Renal cortical epithelial cell (primary cell): ENCODE results near the gene GPR61. TPM values are rescaled to one million over a fixed set of nuclear protein-coding genes. Genes with fewer than 3 reads are reported as not detected.
A peak's percentile ranks its signal among the peaks of the same experiment; 100 is the strongest.

Experiments
- DNase-seq: peaks from one replicate; pipeline ENCODE4 v3.0.0-alpha.2; 2011; ENCODE audit warnings: low read depth
- total RNA-seq: library from RNA; depleted of rRNA; stranded (reverse); fragments of >200 nt; gene quantifications from 2 replicates; pipeline ENCODE4 v1.2.3, GENCODE V29; 2014

Gene GPR61
- total RNA-seq, 1 donor from 2014 or later, result 0.15 TPM

- no peak for DNase-seq
Observed at GRCh38 chr1:109508873-109509175, 30.8 kb upstream of the GPR61 start.

DNA sequence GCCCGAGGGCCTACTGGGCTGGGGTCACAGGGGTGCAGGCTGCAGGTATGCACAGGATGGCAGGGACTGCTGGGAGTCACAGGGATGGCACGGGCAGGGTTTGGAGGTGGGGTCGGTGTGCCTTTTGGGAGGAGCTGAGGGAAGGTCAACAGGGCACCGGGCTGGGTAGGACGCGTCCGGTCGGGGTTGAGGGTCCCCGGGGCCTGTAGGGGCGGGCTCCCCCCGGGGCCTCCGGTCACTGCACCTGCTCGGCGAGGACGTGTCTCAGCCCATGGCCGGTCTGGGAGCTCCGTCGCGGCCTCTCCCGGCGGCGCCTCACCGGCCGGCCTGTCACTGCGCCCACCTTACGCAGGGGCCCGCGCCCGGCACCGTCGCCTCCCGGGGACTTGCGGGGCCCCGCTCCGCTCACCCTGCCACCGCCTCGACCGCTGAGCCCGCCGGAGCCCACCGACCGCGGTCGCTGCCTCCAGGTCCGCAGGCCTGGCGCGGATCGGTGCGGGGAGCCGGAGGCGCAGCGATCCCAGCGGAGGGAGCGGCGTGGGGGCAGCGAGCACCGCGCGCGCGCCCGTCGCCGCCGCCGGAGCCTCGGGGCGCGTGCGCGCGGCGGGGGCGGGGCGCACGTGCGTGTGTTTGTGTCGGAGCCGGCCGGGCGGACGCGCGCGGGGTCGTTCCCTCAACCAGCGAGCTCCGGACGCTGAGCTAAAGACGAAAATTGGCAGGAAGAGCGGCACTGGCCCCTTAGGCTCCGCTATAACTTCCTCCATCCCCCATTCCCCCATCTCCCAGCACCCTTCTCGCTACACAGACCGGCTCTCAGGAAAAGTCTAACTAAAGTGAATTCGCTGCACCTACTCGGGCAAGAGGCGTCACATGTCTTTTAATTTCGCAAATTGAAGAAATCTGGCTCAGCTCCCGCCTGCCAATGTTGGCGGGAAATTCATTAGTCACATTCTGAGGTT is 30.2 kb upstream of the GPR61 start, which contains the start of gene AMIGO1:
AMIGO1 (minus strand) TSS at position 552 of the 959 bp plus-strand sequence. CDS start 815 bp downstream, outside the sequence.
- peak; percentile 21 for DNase-seq

DNA sequence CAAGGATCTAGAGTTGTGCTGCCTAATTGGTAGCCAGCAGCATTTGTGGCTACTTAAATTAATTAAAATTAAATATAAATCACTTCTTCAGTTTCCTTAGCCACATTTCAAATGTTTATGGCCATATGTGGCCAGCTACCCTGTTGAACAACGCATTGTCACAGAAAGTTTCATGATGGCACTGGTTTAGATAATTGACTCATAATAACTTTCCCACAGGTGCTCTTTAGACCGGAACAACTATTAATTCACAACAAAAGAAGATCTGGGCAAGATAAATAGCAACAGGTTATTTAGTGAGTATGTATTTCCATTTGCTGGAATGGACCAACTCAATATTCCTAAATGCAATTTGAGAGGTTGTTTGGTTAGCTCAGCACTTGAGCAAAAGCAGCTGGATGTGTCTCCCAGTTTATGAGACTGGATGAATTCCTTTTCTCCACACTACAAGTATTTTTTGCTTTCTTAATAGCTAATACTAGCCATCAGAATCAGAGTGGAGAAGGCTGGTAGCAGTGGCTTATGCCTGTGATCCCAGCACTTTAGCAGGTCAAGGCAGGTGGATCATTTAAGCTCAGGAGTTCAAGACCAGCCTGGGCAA is 26.5 kb upstream of the GPR61 start:
- no peak for DNase-seq

DNA sequence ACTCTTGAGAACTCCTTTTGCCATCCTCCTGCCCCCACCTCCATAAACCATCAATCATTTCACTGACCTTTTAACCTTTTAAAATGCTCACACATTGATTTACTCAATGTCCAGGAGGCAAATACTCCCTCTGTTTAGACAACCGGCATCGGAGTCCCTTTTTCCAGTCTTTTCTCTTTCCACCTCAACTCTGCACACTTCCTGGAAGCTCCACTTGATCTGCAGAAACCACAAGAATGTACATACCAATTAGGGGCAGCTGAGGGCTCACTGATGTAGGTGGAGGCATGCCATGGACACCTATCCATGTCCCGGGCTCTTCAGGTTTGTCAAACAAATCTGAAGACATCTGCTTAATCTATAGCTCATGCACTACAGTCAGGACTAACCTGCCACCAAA is 24.8 kb upstream of the GPR61 start:
- peak; percentile 38 for DNase-seq

DNA sequence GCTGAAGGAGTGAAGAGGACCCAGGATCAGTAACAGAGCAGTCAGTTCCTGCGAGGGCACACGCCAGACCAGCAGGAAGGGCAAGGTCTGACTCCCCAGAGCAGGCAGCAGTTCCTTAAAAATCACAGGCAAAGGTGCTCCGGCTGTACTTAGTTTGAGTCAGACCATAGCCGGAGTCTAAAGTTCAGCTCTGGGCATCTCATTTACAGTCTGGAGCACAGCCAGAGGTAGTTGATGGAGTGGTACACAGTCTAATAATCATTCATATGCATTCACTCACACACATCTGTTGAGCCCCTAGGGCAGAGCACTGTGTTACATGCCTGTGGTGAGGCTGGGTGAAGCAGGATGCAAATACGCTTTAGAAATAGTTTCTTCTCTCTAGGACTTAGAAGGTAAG is 22.8 kb upstream of the GPR61 start:
- DNase-seq, result peak; percentile 91

DNA sequence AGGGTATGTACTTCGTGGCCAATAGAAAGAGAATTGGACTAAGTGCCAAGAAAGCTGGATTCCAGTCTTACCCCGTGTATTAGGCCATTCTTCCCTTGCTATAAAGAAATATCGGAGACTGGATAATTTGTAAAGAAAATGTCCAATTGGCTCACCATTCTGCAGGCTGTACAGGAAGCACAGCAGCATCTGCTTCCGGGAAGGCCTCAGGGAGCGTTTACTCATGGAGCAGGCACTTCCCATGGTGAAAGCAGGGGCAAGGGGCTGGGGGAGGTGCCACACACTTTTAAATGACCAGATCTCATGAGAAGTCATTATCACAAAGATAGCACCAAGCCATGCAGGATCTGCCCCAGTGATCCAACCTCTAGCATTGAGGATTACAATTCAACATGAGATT is 22.3 kb upstream of the GPR61 start:
- DNase-seq, result no peak

DNA sequence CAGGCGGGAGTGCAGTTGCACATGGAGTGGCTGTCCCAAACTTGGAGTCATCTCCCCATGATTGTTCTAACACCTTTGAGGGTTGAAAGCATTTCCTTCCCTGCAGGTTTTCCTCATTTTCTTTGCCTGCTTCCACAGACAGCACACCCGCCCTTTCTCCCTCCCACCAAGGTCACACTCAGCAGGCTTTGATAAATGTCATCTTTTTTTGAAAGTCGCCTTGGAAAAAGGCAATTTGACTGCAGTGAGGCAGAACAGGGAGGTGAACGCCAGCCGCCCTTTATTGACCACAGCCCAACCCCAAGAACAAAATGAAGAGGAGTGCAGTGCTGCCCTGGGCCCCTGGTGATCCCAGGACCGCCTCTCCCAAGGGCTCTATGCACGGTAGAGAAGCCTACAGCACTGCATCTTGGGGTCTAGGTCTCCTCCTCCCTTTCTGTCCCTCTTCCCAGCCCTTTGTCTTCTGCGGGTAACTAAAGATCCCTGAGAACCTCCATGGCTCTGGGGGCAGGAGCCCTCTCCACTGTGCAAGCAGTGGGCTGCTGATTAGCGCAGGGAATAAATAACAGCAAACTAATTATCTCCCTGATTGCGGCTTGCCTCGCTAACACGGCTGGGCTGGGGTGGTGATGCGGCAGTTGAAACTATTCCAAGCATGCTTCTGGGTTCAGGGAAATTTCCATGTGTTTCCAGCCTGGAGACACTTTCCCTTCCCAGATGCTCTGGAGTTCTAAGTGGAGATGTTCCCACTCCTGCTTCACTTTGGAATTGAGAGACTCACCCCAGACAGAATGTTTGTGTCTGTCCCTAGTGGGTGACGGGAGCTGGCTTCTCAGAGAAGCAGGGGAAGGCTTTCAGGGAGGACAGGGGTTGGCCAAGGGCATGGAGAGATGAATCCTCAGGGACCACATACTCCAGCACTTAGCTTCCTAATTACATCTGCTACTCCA is 18.4 kb upstream of the GPR61 start:
- DNase-seq, result no peak

GRCh38 chr1:109522026-109522425 is 17.6 kb upstream of the GPR61 start:
- no peak for DNase-seq

- DNase-seq, result no peak
Observed at GRCh38 chr1:109523706-109524105, 16.0 kb upstream of the GPR61 start.

- no peak for DNase-seq
Observed at GRCh38 chr1:109527098-109527811, 12.4 kb upstream of the GPR61 start.

- no peak for DNase-seq
Observed at GRCh38 chr1:109527846-109528695, 11.6 kb upstream of the GPR61 start.

- no peak for DNase-seq
Observed at GRCh38 chr1:109528712-109529111, 11.0 kb upstream of the GPR61 start.

DNA sequence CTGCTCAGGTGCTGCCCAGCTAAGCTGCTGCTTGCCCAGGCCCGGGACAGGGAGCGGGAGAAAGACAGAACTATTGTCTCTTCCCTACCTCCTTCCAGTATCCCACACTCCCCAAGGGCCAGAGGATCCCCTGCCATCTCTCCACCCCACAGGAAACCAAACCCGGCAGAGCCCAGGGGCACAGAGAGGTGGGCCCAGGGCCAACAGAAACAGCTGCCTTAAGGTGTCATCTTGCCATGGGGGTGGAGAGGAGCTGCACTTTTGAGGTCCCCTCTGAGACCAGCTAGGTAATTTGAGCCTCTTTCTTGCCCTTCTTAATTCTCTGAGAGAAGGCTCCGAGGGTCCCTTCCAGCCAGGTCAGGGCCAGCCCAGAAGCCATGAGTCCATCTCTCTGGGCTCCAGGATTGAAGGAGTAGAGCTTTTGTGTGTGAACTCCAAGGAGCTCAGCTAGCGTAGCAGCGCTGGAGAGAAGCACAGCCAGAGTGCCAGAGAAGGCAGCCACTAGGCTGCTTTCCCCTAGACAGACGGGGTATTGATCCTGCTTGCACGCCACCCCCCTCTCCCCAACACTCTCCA is 9.7 kb upstream of the GPR61 start:
- DNase-seq, result no peak

- DNase-seq, result no peak
Observed at GRCh38 chr1:109530457-109531087, 9.1 kb upstream of the GPR61 start.

- DNase-seq, result no peak
Observed at GRCh38 chr1:109531380-109531779, 8.3 kb upstream of the GPR61 start.

DNA sequence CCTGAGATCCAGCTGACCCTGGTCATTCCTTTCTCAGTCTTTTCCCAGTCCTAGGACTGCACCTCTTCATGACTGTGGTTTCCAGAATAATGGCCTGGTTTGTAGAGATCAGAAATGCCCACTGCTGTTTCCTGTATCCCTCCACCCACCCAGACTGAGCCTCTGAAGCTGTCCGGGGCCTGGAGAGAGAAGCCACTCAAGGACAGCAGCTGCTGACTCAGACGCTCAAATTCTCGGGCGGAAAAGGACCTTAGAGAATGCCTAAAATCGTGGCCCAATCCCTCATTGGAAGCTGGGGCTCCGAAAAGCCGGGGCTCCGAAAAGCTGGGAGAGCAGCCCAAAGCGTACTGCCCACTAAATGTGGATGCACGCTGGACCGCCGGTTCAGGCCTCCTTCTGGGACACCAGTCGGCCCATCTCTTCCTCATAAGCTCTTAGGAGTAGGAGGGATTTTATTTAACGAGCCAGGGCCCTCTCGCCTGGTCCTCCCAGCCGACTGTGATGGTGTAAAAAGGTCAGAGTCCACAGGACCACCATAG is 7.8 kb upstream of the GPR61 start:
- no peak for DNase-seq

GRCh38 chr1:109532365-109533136 is 7.1 kb upstream of the GPR61 start:
- DNase-seq, result peak; percentile 49

DNA sequence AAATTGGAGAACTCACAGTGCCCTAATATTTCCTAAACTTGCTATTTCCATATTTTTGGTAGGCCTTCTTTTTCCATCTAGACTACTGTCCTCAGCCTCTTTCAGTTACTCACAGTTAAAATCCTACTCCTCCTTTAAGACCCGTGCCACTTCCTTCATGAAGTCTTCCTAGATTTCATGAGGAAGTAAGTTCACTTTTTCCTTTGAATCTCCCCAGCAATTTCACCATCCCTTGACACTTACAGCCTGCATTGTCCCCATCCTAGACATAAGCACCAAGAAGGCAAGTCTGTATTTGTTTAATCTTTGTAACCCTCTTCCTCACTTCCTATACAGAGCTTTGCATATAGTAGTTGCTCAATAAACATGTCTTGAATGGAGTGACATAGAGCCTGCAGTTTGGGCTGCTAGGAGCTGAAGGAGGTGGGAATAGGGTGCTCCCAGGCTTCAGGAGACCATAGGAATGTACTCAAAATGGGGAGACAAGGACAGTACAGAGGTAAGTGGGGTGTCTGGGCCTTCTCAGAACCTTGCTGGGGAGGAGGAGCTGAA is 5.3 kb upstream of the GPR61 start:
- DNase-seq, result no peak
